ENCODE results near the gene SH3GL3.

SH3GL3 gene

DNA sequence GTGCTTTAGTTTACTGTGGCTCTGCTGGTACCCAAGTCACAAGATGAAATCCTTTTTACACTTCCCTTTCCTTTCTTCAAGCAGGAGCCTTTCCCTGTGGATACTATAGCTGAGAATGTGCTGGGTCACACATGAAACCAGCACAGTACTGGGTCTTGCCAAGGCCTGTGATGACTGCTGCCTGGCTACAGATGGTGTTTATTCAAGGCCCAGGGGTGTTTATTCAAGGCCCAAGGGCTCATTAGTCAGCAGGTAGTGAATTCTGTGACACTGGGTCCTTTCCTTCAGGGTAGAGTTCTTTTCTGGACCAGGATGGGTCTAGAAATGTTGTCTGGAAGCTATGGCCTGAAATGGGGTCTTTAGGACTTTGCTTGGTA lies 99.4 kb downstream of the SH3GL3 start:
- H3K27me3 ChIP-seq (replicated peaks; ENCODE audit: control insufficient read depth, insufficient read depth, low read length): no peaks in the 10 kb centered on the region; the same call in 1 of the 2 replicates
- DNase-seq (ENCODE audit: extremely low read depth, insufficient read length): no peak

DNA sequence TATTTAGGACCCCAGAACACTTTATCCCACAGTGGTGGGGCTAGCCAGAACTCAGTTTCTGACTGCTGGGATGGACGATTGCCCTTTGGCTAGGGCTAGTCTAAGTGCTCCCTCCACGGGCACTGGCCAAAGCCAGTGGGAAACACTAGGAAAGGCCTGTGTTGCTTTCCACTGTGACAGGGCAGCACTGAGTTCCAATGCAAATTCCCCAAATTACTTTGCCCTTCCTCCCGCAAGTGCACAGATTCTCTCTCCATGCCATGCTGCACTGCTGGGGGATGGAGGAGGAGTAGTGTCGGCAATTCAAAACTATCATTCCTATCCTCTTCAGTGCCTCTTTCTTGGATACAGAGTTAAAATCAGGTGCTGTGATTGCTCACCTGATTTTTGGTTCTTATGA lies 100.0 kb downstream of the SH3GL3 start:
- Histone ChIP-seq H3K4me3 (replicated peaks; ENCODE audit: low read depth, low read length) (no peak overlapping the region), H3K36me3 (ENCODE audit: control insufficient read depth, insufficient read depth, low read length) (no peaks in the 10 kb centered on the region), H3K27me3 (replicated peaks; ENCODE audit: control insufficient read depth, insufficient read depth, low read length) (no peaks in the 10 kb centered on the region; the same call in 1 of the 2 replicates)
- TF ChIP-seq, protein P1, sequence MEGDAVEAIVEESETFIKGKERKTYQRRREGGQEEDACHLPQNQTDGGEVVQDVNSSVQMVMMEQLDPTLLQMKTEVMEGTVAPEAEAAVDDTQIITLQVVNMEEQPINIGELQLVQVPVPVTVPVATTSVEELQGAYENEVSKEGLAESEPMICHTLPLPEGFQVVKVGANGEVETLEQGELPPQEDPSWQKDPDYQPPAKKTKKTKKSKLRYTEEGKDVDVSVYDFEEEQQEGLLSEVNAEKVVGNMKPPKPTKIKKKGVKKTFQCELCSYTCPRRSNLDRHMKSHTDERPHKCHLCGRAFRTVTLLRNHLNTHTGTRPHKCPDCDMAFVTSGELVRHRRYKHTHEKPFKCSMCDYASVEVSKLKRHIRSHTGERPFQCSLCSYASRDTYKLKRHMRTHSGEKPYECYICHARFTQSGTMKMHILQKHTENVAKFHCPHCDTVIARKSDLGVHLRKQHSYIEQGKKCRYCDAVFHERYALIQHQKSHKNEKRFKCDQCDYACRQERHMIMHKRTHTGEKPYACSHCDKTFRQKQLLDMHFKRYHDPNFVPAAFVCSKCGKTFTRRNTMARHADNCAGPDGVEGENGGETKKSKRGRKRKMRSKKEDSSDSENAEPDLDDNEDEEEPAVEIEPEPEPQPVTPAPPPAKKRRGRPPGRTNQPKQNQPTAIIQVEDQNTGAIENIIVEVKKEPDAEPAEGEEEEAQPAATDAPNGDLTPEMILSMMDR (IDR thresholded peaks at IDR 0.05; ENCODE audit: insufficient read depth, low read length, poor library complexity, severe bottlenecking): no peak
- no peak for DNase-seq (ENCODE audit: extremely low read depth, insufficient read length)

More for the DNA sequence above, 99.4 kb downstream of the SH3GL3 start:
- Histone ChIP-seq H3K4me3 (replicated peaks; ENCODE audit: low read depth, low read length) (no peak overlapping the region), H3K36me3 (ENCODE audit: control insufficient read depth, insufficient read depth, low read length) (no peaks in the 10 kb centered on the region)
- TF ChIP-seq, protein P1 (IDR thresholded peaks at IDR 0.05; ENCODE audit: insufficient read depth, low read length, poor library complexity, severe bottlenecking): no peak

DNA sequence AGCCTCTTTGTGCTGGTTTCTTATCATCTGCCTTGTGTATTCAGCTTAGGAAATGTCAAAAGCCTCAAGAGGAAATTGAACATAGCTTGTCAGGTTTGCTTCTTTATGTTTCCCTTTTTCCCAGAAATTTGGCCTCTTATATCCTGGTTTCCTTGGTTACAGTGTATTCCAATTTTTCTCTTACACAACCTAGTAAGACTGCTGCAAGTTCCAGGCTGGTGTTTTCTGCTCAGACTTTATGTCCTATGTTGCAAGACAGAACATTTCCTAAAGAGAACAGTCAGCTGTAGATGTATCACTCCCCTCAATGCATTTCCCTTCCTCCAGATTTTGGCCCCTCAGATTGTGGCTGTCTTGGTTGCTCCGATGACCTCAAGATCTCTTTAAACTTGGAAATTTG lies 102.5 kb downstream of the SH3GL3 start:
- TF ChIP-seq, protein P1 (IDR thresholded peaks at IDR 0.05; ENCODE audit: insufficient read depth, low read length, poor library complexity, severe bottlenecking): no peak
- no peaks in the 10 kb centered on the region for H3K36me3 ChIP-seq (ENCODE audit: control insufficient read depth, insufficient read depth, low read length)
- no peak for DNase-seq (ENCODE audit: extremely low read depth, insufficient read length)
- H3K27me3 ChIP-seq (replicated peaks; ENCODE audit: control insufficient read depth, insufficient read depth, low read length): no peaks in the 10 kb centered on the region; the same call in 1 of the 2 replicates
- no peak overlapping the region for H3K4me3 ChIP-seq (replicated peaks; ENCODE audit: low read depth, low read length)

DNA sequence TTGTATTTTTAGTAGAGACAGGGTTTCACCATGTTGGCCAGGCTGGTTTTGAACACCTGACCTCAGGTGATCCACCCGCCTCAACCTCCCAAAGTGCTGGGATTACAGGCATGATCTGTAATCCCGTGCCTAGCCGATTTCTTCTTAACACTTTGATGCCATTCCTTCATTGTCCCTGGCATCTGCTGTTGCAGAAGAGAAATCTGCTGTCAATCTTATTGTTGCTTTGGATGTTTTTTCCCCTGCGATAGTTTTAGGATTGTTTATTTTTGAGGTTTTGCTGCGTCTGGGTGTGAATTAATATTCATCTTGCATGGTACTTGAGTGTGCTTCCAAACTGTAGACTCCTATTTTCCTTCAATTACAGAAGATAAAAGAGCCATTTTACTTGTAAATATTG lies 107.4 kb downstream of the SH3GL3 start:
- H3K36me3 ChIP-seq (ENCODE audit: control insufficient read depth, insufficient read depth, low read length): no peaks in the 10 kb centered on the region
- DNase-seq (ENCODE audit: extremely low read depth, insufficient read length): no peak
- TF ChIP-seq, protein P1 (IDR thresholded peaks at IDR 0.05; ENCODE audit: insufficient read depth, low read length, poor library complexity, severe bottlenecking): no peak
- no peak overlapping the region for H3K4me3 ChIP-seq (replicated peaks; ENCODE audit: low read depth, low read length)
- H3K27me3 ChIP-seq (replicated peaks; ENCODE audit: control insufficient read depth, insufficient read depth, low read length): no peaks in the 10 kb centered on the region

DNA sequence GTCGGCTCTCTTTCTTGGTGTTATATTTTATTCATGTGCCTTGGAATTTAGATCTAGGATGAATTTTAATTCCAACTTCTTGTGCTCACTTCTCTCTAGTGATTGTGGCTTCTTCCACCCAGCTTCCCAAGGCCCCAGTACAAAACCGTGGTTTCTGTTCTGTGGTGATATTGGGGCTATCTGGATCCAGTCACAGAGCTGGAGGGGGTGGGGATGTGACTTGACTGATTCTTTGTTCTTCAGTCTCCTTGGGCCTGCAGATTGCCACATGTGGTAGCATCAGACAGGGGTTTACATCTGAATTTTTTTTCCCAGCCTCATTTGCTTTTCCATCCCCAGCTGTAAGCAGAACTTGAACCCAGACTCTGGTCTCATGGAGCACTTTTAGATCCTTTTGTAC lies 108.2 kb downstream of the SH3GL3 start:
- Histone ChIP-seq H3K4me3 (replicated peaks; ENCODE audit: low read depth, low read length) (no peak overlapping the region), H3K36me3 (ENCODE audit: control insufficient read depth, insufficient read depth, low read length) (no peaks in the 10 kb centered on the region), H3K27me3 (replicated peaks; ENCODE audit: control insufficient read depth, insufficient read depth, low read length) (no peaks in the 10 kb centered on the region)
- no peak for DNase-seq (ENCODE audit: extremely low read depth, insufficient read length)
- TF ChIP-seq, protein P1 (IDR thresholded peaks at IDR 0.05; ENCODE audit: insufficient read depth, low read length, poor library complexity, severe bottlenecking): no peak

DNA sequence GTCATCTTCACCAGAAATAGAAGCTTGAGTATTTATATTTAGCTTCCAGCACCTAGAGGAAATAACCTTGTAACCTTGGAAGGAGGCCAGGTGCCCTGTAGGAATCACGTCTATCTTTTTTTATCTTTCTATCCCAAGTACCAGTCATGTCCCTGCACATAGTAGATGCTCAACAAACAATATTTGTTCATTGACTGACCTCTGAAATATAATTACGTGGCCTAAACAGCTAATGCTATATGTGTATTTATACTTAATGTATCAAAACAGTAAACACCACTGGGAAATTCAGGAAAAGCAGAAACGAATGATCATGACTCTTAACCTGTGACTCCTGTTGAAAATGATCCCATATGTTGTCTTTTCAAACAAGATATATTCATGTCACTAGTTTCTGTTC lies 108.9 kb downstream of the SH3GL3 start:
- Histone ChIP-seq H3K4me3 (replicated peaks; ENCODE audit: low read depth, low read length) (no peak overlapping the region), H3K36me3 (ENCODE audit: control insufficient read depth, insufficient read depth, low read length) (no peaks in the 10 kb centered on the region), H3K27me3 (replicated peaks; ENCODE audit: control insufficient read depth, insufficient read depth, low read length) (no peaks in the 10 kb centered on the region)
- no peak for DNase-seq (ENCODE audit: extremely low read depth, insufficient read length)
- TF ChIP-seq, protein P1 (IDR thresholded peaks at IDR 0.05; ENCODE audit: insufficient read depth, low read length, poor library complexity, severe bottlenecking): no peak

Measured in GM06990 (cell line).